Heart left ventricle (tissue), 13 donors: ENCODE data around the gene PCSK4.

Source experiments
- POLR2A ChIP-seq, 2 donors: fragments of 450-650 bp; IDR thresholded peaks; one replicate each; pipeline ENCODE4 v1.6.1; 2017; ENCODE audit warnings: antibody characterized with exemption in 2 of 2, mild to moderate bottlenecking in 2 of 2, moderate library complexity in 2 of 2
- TF ChIP-seq, protein P1 (sequence below), 12 donors: fragments of 200-600 bp; sonication (generic) in 4 of 12; IDR thresholded peaks; one replicate each; pipeline versions ENCODE4 v1.5.0 to v1.8.0; 2018 to 2022; ENCODE audit warnings: antibody characterized with exemption in 12 of 12, mild to moderate bottlenecking in 5 of 12
- donor health status: ischemic (EF 13 %, LVEDD 7.1; RV severe dilation, severe dysfunction).
- donor health status: DM: no; HTN: yes; CAD: no.
- donor health status: DM: no; HTN: no; CAD: no.
- donor health status: ischemic (EF 25% LVEDD 6.9; RV normal size, moderate dysfunction).
- donor health status: ischemic (EF 25% LVEDD 5.7; RV mildly dilated, moderate dysfunction).
- donor health status: ischemic (EF 35%, LVEDD 5.7; RV mildly dilated, moderate dysfunction).
- donor health status: nonischemic (EF 11% LVEDD 7.7; RV severe dilation, severe dysfunction).
- donor health status: DM: yes; HTN: yes; CAD: no.
- donor health status: PGD.
- donor health status: ischemic (EF 29% LVEDD 5.4; RV normal size, mild dysfunction).
- donor health status: nonischemic (EF 23%, LVEDD 6.1; RV moderate dilation, normal function).

DNA sequence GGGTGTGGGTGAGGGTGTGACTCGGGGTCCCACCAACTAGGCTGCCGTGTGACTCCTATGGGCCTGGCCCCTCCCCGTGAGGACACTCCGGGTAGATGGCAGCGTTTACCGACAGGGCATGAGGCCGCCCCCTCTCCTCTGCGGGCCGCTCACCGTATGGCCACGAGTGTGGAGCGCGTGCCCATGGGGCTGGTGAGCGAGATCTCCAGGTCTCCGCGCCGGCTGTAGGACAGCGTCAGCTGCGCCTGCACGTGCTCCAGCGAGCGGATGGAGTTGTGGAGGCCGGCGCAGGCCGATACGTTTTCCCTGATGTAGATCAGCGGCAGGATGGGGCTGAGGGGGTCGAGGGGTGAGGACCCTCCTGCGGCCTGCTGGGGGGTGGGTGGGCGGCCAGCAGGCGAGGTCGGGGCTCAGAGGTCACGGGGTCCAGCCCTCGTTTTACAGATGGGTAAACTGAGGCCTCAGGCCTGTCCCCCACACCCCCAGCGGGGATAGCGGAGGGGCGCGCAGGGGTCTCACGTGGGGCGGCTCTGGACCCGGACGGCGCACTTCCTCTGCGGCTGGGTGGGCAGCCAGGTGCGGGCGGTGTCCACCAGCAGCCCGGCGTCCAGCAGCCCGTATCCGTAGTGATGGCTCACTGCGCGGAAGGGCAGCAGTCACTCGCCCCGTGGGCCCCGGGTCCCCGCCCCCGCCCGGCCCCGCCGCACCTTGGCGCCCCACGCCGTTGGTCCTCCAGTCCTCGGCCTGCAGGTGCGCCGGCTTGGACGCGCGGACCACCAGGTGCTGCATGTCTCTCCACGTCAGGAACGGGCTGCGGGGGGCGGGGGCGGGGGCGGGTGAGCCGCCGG, 6.8 kb downstream of the PCSK4 start:
- TF ChIP-seq, protein P1, sequence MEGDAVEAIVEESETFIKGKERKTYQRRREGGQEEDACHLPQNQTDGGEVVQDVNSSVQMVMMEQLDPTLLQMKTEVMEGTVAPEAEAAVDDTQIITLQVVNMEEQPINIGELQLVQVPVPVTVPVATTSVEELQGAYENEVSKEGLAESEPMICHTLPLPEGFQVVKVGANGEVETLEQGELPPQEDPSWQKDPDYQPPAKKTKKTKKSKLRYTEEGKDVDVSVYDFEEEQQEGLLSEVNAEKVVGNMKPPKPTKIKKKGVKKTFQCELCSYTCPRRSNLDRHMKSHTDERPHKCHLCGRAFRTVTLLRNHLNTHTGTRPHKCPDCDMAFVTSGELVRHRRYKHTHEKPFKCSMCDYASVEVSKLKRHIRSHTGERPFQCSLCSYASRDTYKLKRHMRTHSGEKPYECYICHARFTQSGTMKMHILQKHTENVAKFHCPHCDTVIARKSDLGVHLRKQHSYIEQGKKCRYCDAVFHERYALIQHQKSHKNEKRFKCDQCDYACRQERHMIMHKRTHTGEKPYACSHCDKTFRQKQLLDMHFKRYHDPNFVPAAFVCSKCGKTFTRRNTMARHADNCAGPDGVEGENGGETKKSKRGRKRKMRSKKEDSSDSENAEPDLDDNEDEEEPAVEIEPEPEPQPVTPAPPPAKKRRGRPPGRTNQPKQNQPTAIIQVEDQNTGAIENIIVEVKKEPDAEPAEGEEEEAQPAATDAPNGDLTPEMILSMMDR (IDR thresholded peaks at IDR 0.05): no peak
- TF ChIP-seq POLR2A (IDR thresholded peaks at IDR 0.05): no peak
